NCI-H82 treated with DMSO at 0.1 percent for 48 hours (cell line): Measurements from ENCODE around the gene PDCD1LG2.

ENCODE experiments used
- DNase-seq: peaks from one replicate; lab custom pipeline; 2025; ENCODE audit not compliant: unreplicated experiment; lab: John Stamatoyannopoulos, UW

Gene PDCD1LG2

GRCh38 chr9:5608298-5609225, 98.2 kb downstream of the PDCD1LG2 start:
- DNase-seq: no peak

DNA sequence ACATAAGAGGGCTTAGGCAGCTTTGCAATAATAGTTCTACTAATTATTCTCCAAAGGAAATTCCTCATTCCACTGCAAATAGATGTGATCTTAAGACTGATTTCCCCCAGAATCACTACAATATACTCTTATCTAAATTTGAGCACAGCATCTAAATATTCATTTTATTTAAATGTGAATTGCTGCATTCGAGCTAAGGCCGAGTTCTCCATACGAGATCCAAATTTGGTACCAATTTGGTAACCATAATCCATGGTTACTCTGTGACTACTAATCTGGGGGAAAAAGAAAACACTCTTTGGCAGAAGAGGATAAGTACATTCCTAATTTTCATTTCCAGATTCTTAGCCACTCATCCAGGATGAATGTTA, 98.9 kb downstream of the PDCD1LG2 start:
- DNase-seq: no peak

GRCh38 chr9:5610491-5610890, 100.2 kb downstream of the PDCD1LG2 start:
- DNase-seq: no peak

GRCh38 chr9:5611321-5612184, 101.2 kb downstream of the PDCD1LG2 start:
- no peak for DNase-seq

DNA sequence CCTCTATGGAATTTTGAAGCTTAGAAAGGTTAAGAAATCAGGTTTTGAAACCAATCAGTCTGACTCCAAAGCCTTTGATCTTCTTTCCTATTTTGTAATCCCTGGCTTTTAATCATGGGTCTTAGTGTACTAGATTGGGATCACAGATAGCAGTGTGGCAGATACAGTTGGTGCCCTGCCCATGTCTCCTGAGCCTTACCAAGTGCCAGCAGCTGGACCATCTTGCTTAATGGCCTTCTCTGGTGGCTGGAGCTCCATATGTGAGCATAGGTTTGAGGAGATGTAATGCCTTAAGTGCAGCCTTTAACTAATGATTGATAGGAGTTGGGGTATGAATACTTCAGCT, 101.8 kb downstream of the PDCD1LG2 start:
- no peak for DNase-seq

DNA sequence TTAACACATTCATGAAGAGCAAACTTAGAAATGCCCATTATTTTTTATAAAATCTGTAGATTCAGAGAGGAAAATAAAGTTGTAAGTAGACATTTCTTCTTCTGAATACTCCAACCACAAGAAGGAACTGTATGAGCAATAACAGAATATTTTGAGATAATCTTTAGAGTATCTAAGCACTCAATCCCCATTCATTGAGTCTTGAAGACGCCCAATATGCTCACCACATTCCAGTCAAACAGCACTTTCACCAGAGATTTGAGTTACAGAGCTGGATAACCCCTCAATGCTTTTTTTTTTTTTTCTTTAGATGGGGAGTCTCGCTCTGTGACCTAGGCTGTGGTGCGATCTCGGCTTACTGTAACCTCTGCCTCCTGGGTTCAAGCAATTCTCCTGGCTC, 103.9 kb downstream of the PDCD1LG2 start:
- no peak for DNase-seq

DNA sequence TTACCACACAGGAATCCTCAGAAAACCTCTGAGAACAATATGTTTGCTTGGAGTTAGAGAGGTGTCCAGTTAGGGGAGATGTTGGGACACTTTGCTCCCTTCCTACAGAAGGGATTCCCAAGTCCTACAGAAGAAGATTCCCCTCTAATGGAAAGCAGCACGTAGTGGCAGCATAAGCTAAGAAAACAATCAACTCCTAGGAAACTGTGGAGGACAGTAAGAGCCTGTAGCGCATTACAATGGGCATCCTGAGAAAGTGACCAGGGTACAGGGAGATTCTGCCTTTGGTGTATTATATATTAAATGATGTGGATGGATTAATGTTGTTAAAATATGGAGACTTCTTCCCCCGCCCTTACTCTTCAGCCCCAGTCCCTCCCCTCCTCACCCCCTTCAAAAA, 104.7 kb downstream of the PDCD1LG2 start:
- no peak for DNase-seq

- no peak for DNase-seq
Observed at GRCh38 chr9:5617749-5618148, 107.4 kb downstream of the PDCD1LG2 start.

GRCh38 chr9:5620494-5620893, 110.2 kb downstream of the PDCD1LG2 start:
- no peak for DNase-seq
